ENCODE data around the gene TP63. TPM values are rescaled to one million over a fixed set of nuclear protein-coding genes. Genes with fewer than 3 reads are reported as not detected.

Gene TP63
- total and polyA plus RNA-seq, 2 donors (not counting 3 experiments of a cell fraction or from before 2014, with no cell fraction given) = not detected

DNA sequence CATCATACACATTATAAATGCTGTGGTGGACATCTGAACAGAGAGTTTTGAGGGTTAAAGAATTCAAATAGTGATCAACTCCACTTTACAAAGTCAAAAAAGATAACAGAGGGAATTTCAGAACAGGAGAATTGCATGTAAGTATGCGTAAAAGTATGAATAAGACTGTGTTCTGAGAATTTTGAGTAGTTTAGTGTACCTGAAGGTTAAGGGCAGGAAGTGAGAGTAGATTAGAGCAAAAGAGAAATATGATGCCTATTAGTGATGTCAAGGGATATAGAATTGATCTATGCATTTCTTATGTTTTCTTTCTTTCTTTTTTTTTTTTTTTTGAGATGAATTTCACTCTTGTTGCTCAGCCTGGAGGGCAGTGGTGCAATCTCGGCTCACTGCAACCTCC lies 53.1 kb downstream of the TP63 start:
- Histone ChIP-seq H3K36me3 (ENCODE audit: control insufficient read depth in 2 of 2, extremely low read depth in 1 of 2, insufficient read depth in 2 of 2, low read length in 2 of 2) (no peaks in the 10 kb centered on the region), H3K9ac (replicated peaks; ENCODE audit: extremely low read depth, insufficient read depth, low read length) (no peak overlapping the region), H3K9me1 (replicated peaks; ENCODE audit: control insufficient read depth, extremely low read depth, insufficient read depth, low read length) (no peaks in the 10 kb centered on the region), H3K4me1 (ENCODE audit: control insufficient read depth, extremely low read depth, insufficient read depth, low read length) (peaks cover 15% of the 10 kb centered on the region), H3K27me3 (ENCODE audit: control insufficient read depth in 2 of 2, insufficient read depth in 2 of 2, low read length in 2 of 2) (no peaks in the 10 kb centered on the region), H3K9me3 (replicated peaks; ENCODE audit: control insufficient read depth, insufficient read depth, low read length) (no peaks in the 10 kb centered on the region), H3K27ac (ENCODE audit: insufficient read depth, low read depth, low read length) (no peak overlapping the region), H2AFZ (ENCODE audit: low read depth, low read length) (no peak overlapping the region), H4K20me1 (replicated peaks; ENCODE audit: control insufficient read depth, extremely low read depth, insufficient read depth, low read length) (no peaks in the 10 kb centered on the region), H3K79me2 (ENCODE audit: control insufficient read depth, insufficient read depth, low read length) (no peaks in the 10 kb centered on the region), H3K4me2 (ENCODE audit: insufficient read depth, low read length) (no peak overlapping the region), H3K4me3 (replicated peaks in 1 of 3; ENCODE audit: insufficient read depth in 1 of 3, low read depth in 1 of 3, low read length in 3 of 3) (no peak overlapping the region)
- no peak for FAIRE-seq
- ChIA-PET CTCF (no interaction called here), POLR2A (no interaction called here)
- dilution Hi-C loops (cut with MboI; ENCODE audit: extremely low pct_ligation_motif_present, low sequenced_read_pairs) = no loop called here
- DNase-seq (ENCODE audit: low read depth, low spot score) = no peak
- BruUV-seq (replicated peaks) = no TSS peak
- no peak for TF ChIP-seq POLR2A (IDR thresholded peaks at IDR 0.05; ENCODE audit: low read depth, low read length)
- TF ChIP-seq GATA2 (IDR thresholded peaks at IDR 0.05; ENCODE audit: insufficient read depth, insufficient read length, low read depth, low read length) = no peak
- TF ChIP-seq, protein P1, sequence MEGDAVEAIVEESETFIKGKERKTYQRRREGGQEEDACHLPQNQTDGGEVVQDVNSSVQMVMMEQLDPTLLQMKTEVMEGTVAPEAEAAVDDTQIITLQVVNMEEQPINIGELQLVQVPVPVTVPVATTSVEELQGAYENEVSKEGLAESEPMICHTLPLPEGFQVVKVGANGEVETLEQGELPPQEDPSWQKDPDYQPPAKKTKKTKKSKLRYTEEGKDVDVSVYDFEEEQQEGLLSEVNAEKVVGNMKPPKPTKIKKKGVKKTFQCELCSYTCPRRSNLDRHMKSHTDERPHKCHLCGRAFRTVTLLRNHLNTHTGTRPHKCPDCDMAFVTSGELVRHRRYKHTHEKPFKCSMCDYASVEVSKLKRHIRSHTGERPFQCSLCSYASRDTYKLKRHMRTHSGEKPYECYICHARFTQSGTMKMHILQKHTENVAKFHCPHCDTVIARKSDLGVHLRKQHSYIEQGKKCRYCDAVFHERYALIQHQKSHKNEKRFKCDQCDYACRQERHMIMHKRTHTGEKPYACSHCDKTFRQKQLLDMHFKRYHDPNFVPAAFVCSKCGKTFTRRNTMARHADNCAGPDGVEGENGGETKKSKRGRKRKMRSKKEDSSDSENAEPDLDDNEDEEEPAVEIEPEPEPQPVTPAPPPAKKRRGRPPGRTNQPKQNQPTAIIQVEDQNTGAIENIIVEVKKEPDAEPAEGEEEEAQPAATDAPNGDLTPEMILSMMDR (IDR thresholded peaks at IDR 0.05; ENCODE audit: extremely low read depth in 1 of 2, insufficient read depth in 1 of 2, low read depth in 1 of 2, low read length in 2 of 2) = no peak
- TF ChIP-seq EZH2 (IDR thresholded peaks at IDR 0.05; ENCODE audit: borderline replicate concordance, low read depth, low read length, severe bottlenecking) = no peak
- no peak for TF ChIP-seq JUN (IDR thresholded peaks at IDR 0.05; ENCODE audit: borderline replicate concordance, insufficient read depth, insufficient read length, low read depth)
- no peak for TF ChIP-seq POLR2AphosphoS5 (IDR thresholded peaks at IDR 0.05; ENCODE audit: insufficient read depth, low read depth, low read length)
- TF ChIP-seq, protein P2, sequence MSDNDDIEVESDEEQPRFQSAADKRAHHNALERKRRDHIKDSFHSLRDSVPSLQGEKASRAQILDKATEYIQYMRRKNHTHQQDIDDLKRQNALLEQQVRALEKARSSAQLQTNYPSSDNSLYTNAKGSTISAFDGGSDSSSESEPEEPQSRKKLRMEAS (IDR thresholded peaks at IDR 0.05; ENCODE audit: insufficient read depth, insufficient read length) = no peak
- no peak for TF ChIP-seq MYC (IDR thresholded peaks at IDR 0.05; ENCODE audit: low read depth, low read length)
- intact Hi-C loops (cut with micrococcal nuclease) = no loop called here

All from endothelial cell of umbilical vein (primary cell).